ENCODE measurements around the gene SLC25A21. TPM values are rescaled to one million over a fixed set of nuclear protein-coding genes. Genes with fewer than 3 reads are reported as not detected.

The SLC25A21 gene
- total and polyA plus RNA-seq, 2 experiments from 2014 or later: 10.6 to 12.1 TPM

DNA sequence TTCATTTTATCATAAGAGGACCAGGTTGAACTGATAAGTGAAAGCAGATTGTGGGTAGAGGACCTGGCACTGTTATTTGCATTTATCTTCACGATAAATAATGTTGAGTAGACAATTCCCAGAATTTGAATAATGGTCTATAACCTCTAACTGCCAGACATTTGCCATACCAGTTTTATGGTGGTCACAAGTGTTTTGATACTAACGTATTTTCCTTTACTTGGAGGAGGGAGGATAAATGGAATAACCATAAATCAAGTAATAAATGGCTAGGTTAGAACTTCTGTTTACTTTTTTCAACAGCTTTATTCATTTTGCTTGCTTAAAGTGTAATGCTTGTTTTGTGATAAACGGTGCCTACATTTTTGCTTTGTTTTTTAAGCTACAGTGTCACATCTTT, 501.3 kb downstream of the SLC25A21 start:
- Histone ChIP-seq H3K36me3 (ENCODE audit: insufficient read depth) (no peaks in the 10 kb centered on the region), H3K27ac (ENCODE audit: low read depth) (no peak overlapping the region), H3K4me3 (no peak overlapping the region), H3K9me2 (ENCODE audit: insufficient read depth) (no peaks in the 10 kb centered on the region), H3K4me2 (no peak overlapping the region), H3K79me2 (replicated peaks; ENCODE audit: insufficient read depth) (no peaks in the 10 kb centered on the region), H2AFZ (no peak overlapping the region), H3K27me3 (ENCODE audit: insufficient read depth) (peaks cover 59% of the 10 kb centered on the region), H4K20me1 (replicated peaks; ENCODE audit: insufficient read depth) (peaks cover 9% of the 10 kb centered on the region; the same call in 1 of the 2 replicates), H3F3A (replicated peaks; ENCODE audit: low read depth) (no peaks in the 10 kb centered on the region; the same call in none of the 2 replicates), H3K4me1 (ENCODE audit: insufficient read depth) (peaks cover 17% of the 10 kb centered on the region)
- no peak overlapping the region for H3K27ac Mint-ChIP-seq
- no peak for DNase-seq (ENCODE audit: low spot score)
- H3K4me3 Mint-ChIP-seq: no peak overlapping the region
- TF ChIP-seq, protein P1, sequence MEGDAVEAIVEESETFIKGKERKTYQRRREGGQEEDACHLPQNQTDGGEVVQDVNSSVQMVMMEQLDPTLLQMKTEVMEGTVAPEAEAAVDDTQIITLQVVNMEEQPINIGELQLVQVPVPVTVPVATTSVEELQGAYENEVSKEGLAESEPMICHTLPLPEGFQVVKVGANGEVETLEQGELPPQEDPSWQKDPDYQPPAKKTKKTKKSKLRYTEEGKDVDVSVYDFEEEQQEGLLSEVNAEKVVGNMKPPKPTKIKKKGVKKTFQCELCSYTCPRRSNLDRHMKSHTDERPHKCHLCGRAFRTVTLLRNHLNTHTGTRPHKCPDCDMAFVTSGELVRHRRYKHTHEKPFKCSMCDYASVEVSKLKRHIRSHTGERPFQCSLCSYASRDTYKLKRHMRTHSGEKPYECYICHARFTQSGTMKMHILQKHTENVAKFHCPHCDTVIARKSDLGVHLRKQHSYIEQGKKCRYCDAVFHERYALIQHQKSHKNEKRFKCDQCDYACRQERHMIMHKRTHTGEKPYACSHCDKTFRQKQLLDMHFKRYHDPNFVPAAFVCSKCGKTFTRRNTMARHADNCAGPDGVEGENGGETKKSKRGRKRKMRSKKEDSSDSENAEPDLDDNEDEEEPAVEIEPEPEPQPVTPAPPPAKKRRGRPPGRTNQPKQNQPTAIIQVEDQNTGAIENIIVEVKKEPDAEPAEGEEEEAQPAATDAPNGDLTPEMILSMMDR (conservative IDR thresholded peaks at IDR 0.05; ENCODE audit: low read depth in 2 of 2): no peak
- TF ChIP-seq EZH2phosphoT487 (IDR thresholded peaks at IDR 0.05; ENCODE audit: unreplicated experiment) (no peak), ZNF114 (CRISPR knock-in tag; IDR thresholded peaks at IDR 0.05) (no peak), CREB1 (CRISPR knock-in tag; IDR thresholded peaks at IDR 0.05; ENCODE audit: low read depth) (no peak), ZNF331 (CRISPR knock-in tag; IDR thresholded peaks at IDR 0.05; ENCODE audit: low read depth) (no peak), STAT1 (IDR thresholded peaks at IDR 0.05; ENCODE audit: unreplicated experiment) (no peak), EZH2 (IDR thresholded peaks at IDR 0.05; ENCODE audit: low read depth, unreplicated experiment) (no peak), NANOG (IDR thresholded peaks at IDR 0.05; ENCODE audit: borderline replicate concordance) (no peak), JUNB (IDR thresholded peaks at IDR 0.05; ENCODE audit: unreplicated experiment) (no peak), POLR2AphosphoS5 (IDR thresholded peaks at IDR 0.05; ENCODE audit: low read depth) (no peak)
- TF ChIP-seq, protein P2, sequence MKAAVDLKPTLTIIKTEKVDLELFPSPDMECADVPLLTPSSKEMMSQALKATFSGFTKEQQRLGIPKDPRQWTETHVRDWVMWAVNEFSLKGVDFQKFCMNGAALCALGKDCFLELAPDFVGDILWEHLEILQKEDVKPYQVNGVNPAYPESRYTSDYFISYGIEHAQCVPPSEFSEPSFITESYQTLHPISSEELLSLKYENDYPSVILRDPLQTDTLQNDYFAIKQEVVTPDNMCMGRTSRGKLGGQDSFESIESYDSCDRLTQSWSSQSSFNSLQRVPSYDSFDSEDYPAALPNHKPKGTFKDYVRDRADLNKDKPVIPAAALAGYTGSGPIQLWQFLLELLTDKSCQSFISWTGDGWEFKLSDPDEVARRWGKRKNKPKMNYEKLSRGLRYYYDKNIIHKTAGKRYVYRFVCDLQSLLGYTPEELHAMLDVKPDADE (IDR thresholded peaks at IDR 0.05): no peak
- TF ChIP-seq, protein P3, sequence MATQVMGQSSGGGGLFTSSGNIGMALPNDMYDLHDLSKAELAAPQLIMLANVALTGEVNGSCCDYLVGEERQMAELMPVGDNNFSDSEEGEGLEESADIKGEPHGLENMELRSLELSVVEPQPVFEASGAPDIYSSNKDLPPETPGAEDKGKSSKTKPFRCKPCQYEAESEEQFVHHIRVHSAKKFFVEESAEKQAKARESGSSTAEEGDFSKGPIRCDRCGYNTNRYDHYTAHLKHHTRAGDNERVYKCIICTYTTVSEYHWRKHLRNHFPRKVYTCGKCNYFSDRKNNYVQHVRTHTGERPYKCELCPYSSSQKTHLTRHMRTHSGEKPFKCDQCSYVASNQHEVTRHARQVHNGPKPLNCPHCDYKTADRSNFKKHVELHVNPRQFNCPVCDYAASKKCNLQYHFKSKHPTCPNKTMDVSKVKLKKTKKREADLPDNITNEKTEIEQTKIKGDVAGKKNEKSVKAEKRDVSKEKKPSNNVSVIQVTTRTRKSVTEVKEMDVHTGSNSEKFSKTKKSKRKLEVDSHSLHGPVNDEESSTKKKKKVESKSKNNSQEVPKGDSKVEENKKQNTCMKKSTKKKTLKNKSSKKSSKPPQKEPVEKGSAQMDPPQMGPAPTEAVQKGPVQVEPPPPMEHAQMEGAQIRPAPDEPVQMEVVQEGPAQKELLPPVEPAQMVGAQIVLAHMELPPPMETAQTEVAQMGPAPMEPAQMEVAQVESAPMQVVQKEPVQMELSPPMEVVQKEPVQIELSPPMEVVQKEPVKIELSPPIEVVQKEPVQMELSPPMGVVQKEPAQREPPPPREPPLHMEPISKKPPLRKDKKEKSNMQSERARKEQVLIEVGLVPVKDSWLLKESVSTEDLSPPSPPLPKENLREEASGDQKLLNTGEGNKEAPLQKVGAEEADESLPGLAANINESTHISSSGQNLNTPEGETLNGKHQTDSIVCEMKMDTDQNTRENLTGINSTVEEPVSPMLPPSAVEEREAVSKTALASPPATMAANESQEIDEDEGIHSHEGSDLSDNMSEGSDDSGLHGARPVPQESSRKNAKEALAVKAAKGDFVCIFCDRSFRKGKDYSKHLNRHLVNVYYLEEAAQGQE (IDR thresholded peaks at IDR 0.05; ENCODE audit: unreplicated experiment): no peak
- TF ChIP-seq, protein P4, sequence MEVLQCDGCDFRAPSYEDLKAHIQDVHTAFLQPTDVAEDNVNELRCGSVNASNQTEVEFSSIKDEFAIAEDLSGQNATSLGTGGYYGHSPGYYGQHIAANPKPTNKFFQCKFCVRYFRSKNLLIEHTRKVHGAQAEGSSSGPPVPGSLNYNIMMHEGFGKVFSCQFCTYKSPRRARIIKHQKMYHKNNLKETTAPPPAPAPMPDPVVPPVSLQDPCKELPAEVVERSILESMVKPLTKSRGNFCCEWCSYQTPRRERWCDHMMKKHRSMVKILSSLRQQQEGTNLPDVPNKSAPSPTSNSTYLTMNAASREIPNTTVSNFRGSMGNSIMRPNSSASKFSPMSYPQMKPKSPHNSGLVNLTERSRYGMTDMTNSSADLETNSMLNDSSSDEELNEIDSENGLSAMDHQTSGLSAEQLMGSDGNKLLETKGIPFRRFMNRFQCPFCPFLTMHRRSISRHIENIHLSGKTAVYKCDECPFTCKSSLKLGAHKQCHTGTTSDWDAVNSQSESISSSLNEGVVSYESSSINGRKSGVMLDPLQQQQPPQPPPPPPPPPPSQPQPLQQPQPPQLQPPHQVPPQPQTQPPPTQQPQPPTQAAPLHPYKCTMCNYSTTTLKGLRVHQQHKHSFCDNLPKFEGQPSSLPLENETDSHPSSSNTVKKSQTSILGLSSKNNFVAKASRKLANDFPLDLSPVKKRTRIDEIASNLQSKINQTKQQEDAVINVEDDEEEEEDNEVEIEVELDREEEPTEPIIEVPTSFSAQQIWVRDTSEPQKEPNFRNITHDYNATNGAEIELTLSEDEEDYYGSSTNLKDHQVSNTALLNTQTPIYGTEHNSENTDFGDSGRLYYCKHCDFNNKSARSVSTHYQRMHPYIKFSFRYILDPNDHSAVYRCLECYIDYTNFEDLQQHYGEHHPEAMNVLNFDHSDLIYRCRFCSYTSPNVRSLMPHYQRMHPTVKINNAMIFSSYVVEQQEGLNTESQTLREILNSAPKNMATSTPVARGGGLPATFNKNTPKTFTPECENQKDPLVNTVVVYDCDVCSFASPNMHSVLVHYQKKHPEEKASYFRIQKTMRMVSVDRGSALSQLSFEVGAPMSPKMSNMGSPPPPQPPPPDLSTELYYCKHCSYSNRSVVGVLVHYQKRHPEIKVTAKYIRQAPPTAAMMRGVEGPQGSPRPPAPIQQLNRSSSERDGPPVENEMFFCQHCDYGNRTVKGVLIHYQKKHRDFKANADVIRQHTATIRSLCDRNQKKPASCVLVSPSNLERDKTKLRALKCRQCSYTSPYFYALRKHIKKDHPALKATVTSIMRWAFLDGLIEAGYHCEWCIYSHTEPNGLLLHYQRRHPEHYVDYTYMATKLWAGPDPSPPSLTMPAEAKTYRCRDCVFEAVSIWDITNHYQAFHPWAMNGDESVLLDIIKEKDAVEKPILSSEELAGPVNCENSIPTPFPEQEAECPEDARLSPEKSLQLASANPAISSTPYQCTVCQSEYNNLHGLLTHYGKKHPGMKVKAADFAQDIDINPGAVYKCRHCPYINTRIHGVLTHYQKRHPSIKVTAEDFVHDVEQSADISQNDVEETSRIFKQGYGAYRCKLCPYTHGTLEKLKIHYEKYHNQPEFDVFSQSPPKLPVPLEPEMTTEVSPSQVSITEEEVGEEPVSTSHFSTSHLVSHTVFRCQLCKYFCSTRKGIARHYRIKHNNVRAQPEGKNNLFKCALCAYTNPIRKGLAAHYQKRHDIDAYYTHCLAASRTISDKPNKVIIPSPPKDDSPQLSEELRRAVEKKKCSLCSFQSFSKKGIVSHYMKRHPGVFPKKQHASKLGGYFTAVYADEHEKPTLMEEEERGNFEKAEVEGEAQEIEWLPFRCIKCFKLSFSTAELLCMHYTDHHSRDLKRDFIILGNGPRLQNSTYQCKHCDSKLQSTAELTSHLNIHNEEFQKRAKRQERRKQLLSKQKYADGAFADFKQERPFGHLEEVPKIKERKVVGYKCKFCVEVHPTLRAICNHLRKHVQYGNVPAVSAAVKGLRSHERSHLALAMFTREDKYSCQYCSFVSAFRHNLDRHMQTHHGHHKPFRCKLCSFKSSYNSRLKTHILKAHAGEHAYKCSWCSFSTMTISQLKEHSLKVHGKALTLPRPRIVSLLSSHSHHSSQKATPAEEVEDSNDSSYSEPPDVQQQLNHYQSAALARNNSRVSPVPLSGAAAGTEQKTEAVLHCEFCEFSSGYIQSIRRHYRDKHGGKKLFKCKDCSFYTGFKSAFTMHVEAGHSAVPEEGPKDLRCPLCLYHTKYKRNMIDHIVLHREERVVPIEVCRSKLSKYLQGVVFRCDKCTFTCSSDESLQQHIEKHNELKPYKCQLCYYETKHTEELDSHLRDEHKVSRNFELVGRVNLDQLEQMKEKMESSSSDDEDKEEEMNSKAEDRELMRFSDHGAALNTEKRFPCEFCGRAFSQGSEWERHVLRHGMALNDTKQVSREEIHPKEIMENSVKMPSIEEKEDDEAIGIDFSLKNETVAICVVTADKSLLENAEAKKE (CRISPR knock-in tag; IDR thresholded peaks at IDR 0.05): no peak
- H3K36me3 Mint-ChIP-seq (ENCODE audit: low read depth): no peaks in the 10 kb centered on the region
- ATAC-seq: no peak
- peaks cover 24% of the 10 kb centered on the region for H3K27me3 Mint-ChIP-seq (ENCODE audit: insufficient read depth, low read depth, poor library complexity)
- H3K9me3 Mint-ChIP-seq: no peaks in the 10 kb centered on the region
- H3K4me1 Mint-ChIP-seq: peaks cover 13% of the 10 kb centered on the region; the same call in 2 of the 3 replicates

All from GM23338 (cell line).